K562 (cell line): ENCODE results near the gene R3HDM2. TPM values are rescaled to one million over a fixed set of nuclear protein-coding genes. Genes with fewer than 3 reads are reported as not detected.
A peak's percentile ranks its signal among the peaks of the same experiment; 100 is the strongest.

ENCODE experiments used
- AFF1 ChIP-seq, 2 experiments: fragments of 450-650 bp; IDR thresholded peaks; 2 replicates each; pipeline ENCODE4 v1.6.1; 2018; ENCODE audit warnings: mild to moderate bottlenecking in 2 of 2, low read depth in 1 of 2; ENCODE audit not compliant: partially characterized antibody in 2 of 2
- AFF4 ChIP-seq: sonication (generic); formaldehyde crosslinking; IDR thresholded peaks from 2 replicates; pipeline ENCODE4 v1.8.0; 2023; ENCODE audit warnings: mild to moderate bottlenecking, missing genetic modification reagents
- CEBPG ChIP-seq, 3 experiments: fragments of 200-800 bp in 1 of 3; sonication (Bioruptor generic) in 1 of 3; sonication (generic) in 1 of 3; formaldehyde crosslinking in 1 of 3; IDR thresholded peaks in 2 of 3; conservative IDR thresholded peaks in 1 of 3; 2 replicates each; pipeline versions ENCODE4 v1.6.1 to v1.8.0; 2016 to 2022; ENCODE audit warnings: missing compliant biosample characterization in 2 of 3, missing genetic modification characterization in 2 of 3, mild to moderate bottlenecking in 1 of 3, missing genetic modification reagents in 1 of 3
- DDX20 ChIP-seq: fragments of 450-650 bp; IDR thresholded peaks from 2 replicates; pipeline ENCODE4 v1.6.1; 2016; ENCODE audit warnings: missing genetic modification characterization, low read depth, mild to moderate bottlenecking, missing compliant biosample characterization, moderate library complexity
- HMGN3 ChIP-seq: IDR thresholded peaks from 2 replicates; pipeline ENCODE4 v1.6.1; 2011; ENCODE audit warnings: borderline replicate concordance, low read depth, mild to moderate bottlenecking, mixed read lengths, low read length; ENCODE audit not compliant: insufficient read length; ENCODE audit errors: extremely low read depth
- HNRNPL ChIP-seq: fragments of 200-400 bp; formaldehyde crosslinking; IDR thresholded peaks from 2 replicates; pipeline ENCODE4 v1.6.1; 2017; ENCODE audit warnings: low read depth, mild to moderate bottlenecking, low read length
- IRF2 ChIP-seq: sonication (generic); formaldehyde crosslinking; IDR thresholded peaks from 2 replicates; pipeline ENCODE4 v1.8.1; 2022; ENCODE audit warnings: mild to moderate bottlenecking, missing genetic modification reagents
- NRF1 ChIP-seq, 2 experiments: fragments of 450-650 bp; IDR thresholded peaks in 1 of 2; conservative IDR thresholded peaks in 1 of 2; 2 replicates each; pipeline ENCODE4 v1.6.1; 2014; ENCODE audit warnings: mild to moderate bottlenecking in 2 of 2
- SIX5 ChIP-seq, 2 experiments: IDR thresholded peaks; 2 replicates each; pipeline ENCODE4 v1.6.1; 2011; ENCODE audit warnings: low read length in 2 of 2, borderline replicate concordance in 1 of 2, low read depth in 1 of 2, mild to moderate bottlenecking in 1 of 2, moderate library complexity in 1 of 2; ENCODE audit not compliant: insufficient read depth in 1 of 2
- USF2 ChIP-seq: sonication (generic); formaldehyde crosslinking; IDR thresholded peaks from 2 replicates; pipeline ENCODE4 v1.5.0; 2020; ENCODE audit warnings: missing genetic modification reagents
- ZBTB1 ChIP-seq: sonication (generic); formaldehyde crosslinking; IDR thresholded peaks from 2 replicates; pipeline ENCODE4 v1.8.1; 2023; ENCODE audit warnings: missing genetic modification reagents, low read depth, mild to moderate bottlenecking, borderline replicate concordance
- ZNF282 ChIP-seq: sonication (generic); formaldehyde crosslinking; IDR thresholded peaks from 2 replicates; pipeline ENCODE4 v1.8.1; 2023; ENCODE audit warnings: missing genetic modification reagents
- polyA plus RNA-seq, 8 experiments: library from polyadenylated mRNA; depleted of rRNA in 4 of 8; stranded (reverse) in 5 of 8; unstranded in 3 of 8; fragments of >200 nt; fragmentation: Nextera tagmentation in 2 of 8; fragmentation: Illumina TruSeq in 1 of 8; extraction: Ambion mirVana in 2 of 8; extraction: Trizol in 1 of 8; gene quantifications; 2 replicates each; pipeline versions ENCODE4 v1.2.1 to v1.2.3, GENCODE V29; 2011 to 2014; ENCODE audit warnings: inconsistent platforms in 1 of 8, missing spikeins in 1 of 8
- total RNA-seq, 7 experiments: library from RNA; depleted of rRNA in 6 of 7; stranded (reverse); fragments of >200 nt in 6 of 7; fragmentation: Illumina TruSeq in 2 of 7; extraction: Trizol in 2 of 7; gene quantifications; 2 replicates each; pipeline versions ENCODE4 v1.2.1 to v1.2.3, GENCODE V29; 2011 to 2021; ENCODE audit warnings: low replicate concordance in 1 of 7

The R3HDM2 gene
- total and polyA plus RNA-seq, 9 of the 15 experiments (the other 6 are each of a cell fraction or from before 2014, with no cell fraction given) = 3.3 to 18.8 (median 9.0) TPM

DNA sequence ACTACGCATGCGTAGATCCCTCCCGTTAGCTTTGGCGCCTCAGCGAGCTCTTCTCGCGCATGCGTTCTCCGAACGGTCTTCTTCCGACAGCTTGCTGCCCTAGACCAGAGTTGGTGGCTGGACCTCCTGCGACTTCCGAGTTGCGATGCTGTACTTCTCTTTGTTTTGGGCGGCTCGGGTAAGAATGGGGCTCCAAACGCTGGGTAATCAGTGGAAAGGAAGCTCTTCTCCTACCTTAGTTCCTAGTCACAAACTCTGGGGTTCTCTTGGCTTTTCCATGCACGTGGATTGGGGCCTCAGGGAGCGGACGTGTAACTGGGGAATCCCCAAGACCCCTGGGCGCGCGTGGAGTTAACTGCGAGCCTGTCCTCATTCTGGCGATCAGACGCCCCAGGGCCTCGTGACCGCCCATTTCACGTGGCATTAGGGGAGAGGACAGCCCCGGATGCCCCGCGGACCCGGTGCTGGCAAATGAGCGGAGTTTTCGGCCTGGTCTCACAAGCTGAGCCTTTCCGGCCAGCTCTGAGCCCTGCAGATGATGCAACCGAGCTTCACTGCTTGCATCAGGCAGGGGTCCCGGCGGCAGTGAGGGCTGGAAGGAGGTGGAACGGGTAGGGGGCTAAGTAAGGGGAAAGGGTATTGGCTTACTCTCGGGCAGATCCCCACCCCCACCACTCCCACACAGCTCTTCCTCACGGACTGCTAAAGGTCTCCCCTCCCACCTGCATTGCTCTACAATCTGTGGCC, 201.0 kb downstream of the R3HDM2 start, which contains the start of gene SHMT2 (continued):
- TF ChIP-seq USF2 (peak; percentile 32; the same call in 1 of the 2 replicates), SIX5 (IDR thresholded peaks at IDR 0.05; ENCODE audit: borderline replicate concordance in 1 of 2, insufficient read depth in 1 of 2, low read depth in 1 of 2, low read length in 2 of 2) (no peak; a peak in 2 of 4 replicates), DDX20 (tag) (no peak), IRF2 (CRISPR knock-in tag) (no peak), HMGN3 (peak; percentile 27), AFF1 (IDR thresholded peaks at IDR 0.05; ENCODE audit: low read depth in 1 of 2, partially characterized antibody in 2 of 2) (no peak), CEBPG (CRISPR knock-in tag; IDR thresholded peaks at IDR 0.05) (peak; percentile 99), CEBPG (tag; conservative IDR thresholded peaks at IDR 0.05 in 1 of 2, IDR thresholded peaks at IDR 0.05 in 1 of 2) (peak; percentile 98 to 99), ZBTB1 (no peak), NRF1 (conservative IDR thresholded peaks at IDR 0.05 in 1 of 2, IDR thresholded peaks at IDR 0.05 in 1 of 2) (peak; percentile 97 to 98), AFF4 (no peak; the same call in 1 of the 2 replicates), ZNF282 (CRISPR knock-in tag) (no peak), HNRNPL (no peak)
